Measurements from ENCODE around the gene WNT10A. TPM values are rescaled to one million over a fixed set of nuclear protein-coding genes. Genes with fewer than 3 reads are reported as not detected.
A peak's percentile ranks its signal among the peaks of the same experiment; 100 is the strongest.

The WNT10A gene
- total and polyA plus RNA-seq, 10 donors, result 1.5 to 7.9 (median 2.3) TPM

DNA sequence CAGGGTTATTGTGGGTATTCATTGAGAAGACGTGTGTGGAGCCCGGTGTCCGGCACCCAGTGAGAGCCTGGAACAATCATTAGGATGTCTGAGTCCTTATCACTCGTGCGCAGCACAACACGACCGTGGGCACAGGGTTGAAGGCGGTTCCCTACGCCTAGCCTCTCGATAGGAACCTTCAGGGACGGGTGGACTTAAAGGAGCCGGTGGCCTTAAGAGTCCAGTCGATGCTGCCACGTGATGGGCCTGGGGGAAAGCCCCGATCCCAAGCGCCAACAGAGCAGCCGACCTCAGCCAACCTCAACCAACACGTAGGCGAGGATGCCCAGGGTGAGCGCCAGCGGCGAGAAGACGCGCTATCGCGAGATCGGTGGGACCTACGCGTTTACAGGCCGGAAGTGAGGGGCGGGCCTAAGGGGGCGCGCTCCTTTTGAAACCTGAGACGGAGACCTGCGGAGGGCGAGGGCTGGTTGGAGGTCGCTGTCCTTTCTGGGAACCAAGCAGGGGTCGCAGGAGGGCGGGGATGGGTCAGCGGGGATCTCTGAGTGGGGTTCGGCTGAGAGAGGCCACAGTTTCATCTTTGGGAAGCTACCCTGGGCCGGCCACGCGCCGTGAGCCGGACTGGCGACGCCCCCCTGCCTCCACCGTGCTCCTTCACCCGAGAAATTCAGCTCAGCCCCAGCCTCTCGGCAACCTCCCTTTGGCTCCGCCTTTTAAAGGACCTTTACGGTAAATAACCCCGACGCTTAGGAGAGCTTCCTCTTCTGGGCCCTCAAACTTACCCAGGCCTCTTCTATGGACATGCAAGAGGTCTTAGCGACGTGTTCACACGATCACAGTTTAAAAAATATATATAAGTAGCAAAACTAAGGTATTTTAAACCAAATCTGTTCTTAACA is 28.3 kb downstream of the WNT10A start:
- DNase-seq, result peak; percentile 95
- TF ChIP-seq POLR2AphosphoS5 (IDR thresholded peaks at IDR 0.05) (peak; percentile 65 to 76 (median 73)), POLR2A (IDR thresholded peaks at IDR 0.05) (no peak)
- TF ChIP-seq, protein P1, sequence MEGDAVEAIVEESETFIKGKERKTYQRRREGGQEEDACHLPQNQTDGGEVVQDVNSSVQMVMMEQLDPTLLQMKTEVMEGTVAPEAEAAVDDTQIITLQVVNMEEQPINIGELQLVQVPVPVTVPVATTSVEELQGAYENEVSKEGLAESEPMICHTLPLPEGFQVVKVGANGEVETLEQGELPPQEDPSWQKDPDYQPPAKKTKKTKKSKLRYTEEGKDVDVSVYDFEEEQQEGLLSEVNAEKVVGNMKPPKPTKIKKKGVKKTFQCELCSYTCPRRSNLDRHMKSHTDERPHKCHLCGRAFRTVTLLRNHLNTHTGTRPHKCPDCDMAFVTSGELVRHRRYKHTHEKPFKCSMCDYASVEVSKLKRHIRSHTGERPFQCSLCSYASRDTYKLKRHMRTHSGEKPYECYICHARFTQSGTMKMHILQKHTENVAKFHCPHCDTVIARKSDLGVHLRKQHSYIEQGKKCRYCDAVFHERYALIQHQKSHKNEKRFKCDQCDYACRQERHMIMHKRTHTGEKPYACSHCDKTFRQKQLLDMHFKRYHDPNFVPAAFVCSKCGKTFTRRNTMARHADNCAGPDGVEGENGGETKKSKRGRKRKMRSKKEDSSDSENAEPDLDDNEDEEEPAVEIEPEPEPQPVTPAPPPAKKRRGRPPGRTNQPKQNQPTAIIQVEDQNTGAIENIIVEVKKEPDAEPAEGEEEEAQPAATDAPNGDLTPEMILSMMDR (IDR thresholded peaks at IDR 0.05 in 8 of 11, conservative IDR thresholded peaks at IDR 0.05 in 3 of 11), result peak in 2 of 11 experiments; percentile 20 to 25
- H3K27ac ChIP-seq, result peak overlapping the region in 5 of 8 donors; percentile 12 to 58 (median 42)
- intact Hi-C loops (cut with DNase I; ENCODE audit: low total_unique reads), result no loop called here
- H3K4me1 ChIP-seq, result peaks cover 6 to 16% (median 11%) of the 10 kb centered on the region in 6 donors
- no peaks in the 10 kb centered on the region for H3K36me3 ChIP-seq
- H3K4me3 ChIP-seq, result peak overlapping the region; percentile 34 to 70 (median 50)
- H3K9me3 ChIP-seq, result no peaks in the 10 kb centered on the region
- WGBS, 5 donors, result 3 to 6% (median 3%) methylated on average over 51 to 58 of the region's 58 CpGs
- H3K27me3 ChIP-seq (replicated peaks in 1 of 7), result peaks cover 0 to 43% (median 0%) of the 10 kb centered on the region in 7 donors

DNA sequence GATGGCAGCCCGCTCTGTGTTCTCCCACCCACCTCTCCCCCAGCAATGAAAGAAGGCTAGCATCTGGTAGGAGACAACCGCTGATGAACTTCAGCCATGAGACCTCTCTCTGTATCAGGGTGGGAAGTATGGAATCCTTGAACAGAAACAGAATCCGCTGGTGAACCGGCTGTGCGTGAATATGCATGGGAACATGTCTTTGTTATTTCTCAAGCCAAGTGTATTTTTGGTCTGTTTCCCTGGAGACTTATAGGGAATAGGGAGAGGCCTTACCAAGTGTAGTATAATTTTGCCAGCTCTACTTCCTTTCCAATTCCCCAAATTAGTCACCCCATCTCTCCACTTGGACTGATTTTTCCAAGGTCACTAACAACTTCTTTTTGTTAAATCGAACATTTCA is 30.1 kb downstream of the WNT10A start:
- Histone ChIP-seq H3K4me3 (no peak overlapping the region), H3K4me1 (peaks cover 6 to 16% (median 11%) of the 10 kb centered on the region in 6 donors), H3K9me3 (no peaks in the 10 kb centered on the region), H3K27ac (no peak overlapping the region), H3K27me3 (replicated peaks in 1 of 7) (peaks cover 0 to 26% (median 0%) of the 10 kb centered on the region in 7 donors), H3K36me3 (no peaks in the 10 kb centered on the region)
- WGBS, 5 donors, result 91 to 99% (median 95%) methylated on average over 6 of the region's 6 CpGs
- TF ChIP-seq, protein P1 (IDR thresholded peaks at IDR 0.05 in 8 of 11, conservative IDR thresholded peaks at IDR 0.05 in 3 of 11), result no peak
- TF ChIP-seq POLR2A (IDR thresholded peaks at IDR 0.05) (no peak), POLR2AphosphoS5 (IDR thresholded peaks at IDR 0.05) (no peak)
- intact Hi-C loops (cut with DNase I; ENCODE audit: low total_unique reads), result no loop called here
- no peak for DNase-seq

DNA sequence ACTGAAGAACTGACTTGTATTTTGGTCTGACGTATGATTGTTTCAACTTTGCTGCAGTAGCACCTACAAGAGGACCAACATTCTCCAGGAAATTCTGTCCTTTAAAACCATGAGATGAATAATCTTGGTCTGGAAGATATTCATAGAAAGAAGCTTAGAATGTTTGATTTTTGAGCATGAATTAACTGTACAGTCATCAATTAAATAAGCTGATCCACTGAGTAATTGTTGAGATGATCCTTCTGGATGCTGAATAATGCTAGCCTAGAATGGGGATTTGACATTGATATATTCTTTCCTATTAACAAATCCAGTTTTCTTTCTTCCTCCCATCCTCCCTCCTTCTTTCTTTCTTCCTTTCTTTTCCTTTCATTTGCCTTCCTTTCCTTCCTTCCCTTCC is 39.9 kb downstream of the WNT10A start:
- intact Hi-C loops (cut with DNase I; ENCODE audit: low total_unique reads), result no loop called here
- no peak for DNase-seq
- 86 to 96% (median 95%) methylated on average over 1 of the region's 1 CpG for WGBS, 5 donors
- Histone ChIP-seq H3K4me1 (no peaks in the 10 kb centered on the region), H3K27ac (no peak overlapping the region), H3K27me3 (replicated peaks in 1 of 7) (peaks cover 0 to 44% (median 0%) of the 10 kb centered on the region in 7 donors), H3K9me3 (peaks cover 0 to 23% (median 11%) of the 10 kb centered on the region in 8 donors), H3K4me3 (no peak overlapping the region), H3K36me3 (no peaks in the 10 kb centered on the region)
- TF ChIP-seq POLR2A (IDR thresholded peaks at IDR 0.05) (no peak), POLR2AphosphoS5 (IDR thresholded peaks at IDR 0.05) (no peak)
- TF ChIP-seq, protein P1 (IDR thresholded peaks at IDR 0.05 in 8 of 11, conservative IDR thresholded peaks at IDR 0.05 in 3 of 11), result no peak

DNA sequence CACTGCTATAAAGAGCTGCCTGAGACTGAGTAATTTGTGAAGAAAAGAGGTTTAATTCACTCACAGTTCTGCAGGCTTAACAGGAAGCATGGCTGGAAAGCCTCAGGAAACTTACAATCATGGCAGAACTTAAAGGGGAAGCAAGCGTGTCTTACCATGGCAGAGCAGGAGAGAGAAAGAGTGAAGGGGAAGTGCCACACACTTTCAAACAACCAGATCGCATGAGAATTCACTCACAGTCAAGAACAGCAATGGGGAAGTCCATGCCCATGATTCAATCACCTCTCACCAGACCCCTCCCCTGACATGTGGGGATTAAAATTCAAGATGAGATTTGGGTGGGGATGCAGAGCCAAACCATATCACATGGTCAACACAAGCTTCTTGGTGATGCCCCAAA is 44.1 kb downstream of the WNT10A start:
- intact Hi-C loops (cut with DNase I; ENCODE audit: low total_unique reads), result no loop called here
- Histone ChIP-seq H3K4me3 (no peak overlapping the region), H3K9me3 (peaks cover 0 to 23% (median 11%) of the 10 kb centered on the region in 8 donors)

More for the DNA sequence above, 44.1 kb downstream of the WNT10A start:
- DNase-seq, result no peak
- WGBS, 5 donors, result 46 to 65% (median 60%) methylated on average over 2 of the region's 2 CpGs
- TF ChIP-seq, protein P1 (IDR thresholded peaks at IDR 0.05 in 8 of 11, conservative IDR thresholded peaks at IDR 0.05 in 3 of 11), result no peak
- TF ChIP-seq POLR2A (IDR thresholded peaks at IDR 0.05) (no peak), POLR2AphosphoS5 (IDR thresholded peaks at IDR 0.05) (no peak)
- no peaks in the 10 kb centered on the region for H3K4me1 ChIP-seq
- peaks cover 0 to 60% (median 0%) of the 10 kb centered on the region in 7 donors for H3K27me3 ChIP-seq (replicated peaks in 1 of 7)
- H3K27ac ChIP-seq, result no peak overlapping the region
- H3K36me3 ChIP-seq, result no peaks in the 10 kb centered on the region
